Measurements from ENCODE around the gene XKR8.

XKR8 gene

GRCh38 chr1:27981145-27981544 lies 21.4 kb downstream of the XKR8 start:
- Histone ChIP-seq H3K23ac (ENCODE audit: low read length in 2 of 2) (no peak overlapping the region), H3K14ac (ENCODE audit: low read length in 2 of 2) (no peak overlapping the region), H3K9ac (ENCODE audit: low read length) (peak overlapping the region; percentile 47), H3K27ac (ENCODE audit: low read length, poor library complexity, severe bottlenecking) (no peak overlapping the region), H2BK120ac (ENCODE audit: low read depth, low read length) (no peak overlapping the region), H3K4me1 (ENCODE audit: control insufficient read depth, insufficient read depth, low read depth, low read length) (peaks cover 1% of the 10 kb centered on the region), H2AFZ (ENCODE audit: low read depth, low read length) (no peak overlapping the region), H3K9me3 (ENCODE audit: control insufficient read depth, low read length) (no peaks in the 10 kb centered on the region), H3K4me2 (ENCODE audit: low read length, poor library complexity, severe bottlenecking) (no peak overlapping the region), H3K18ac (ENCODE audit: low read depth in 1 of 2, low read length in 2 of 2) (no peak overlapping the region), H3K27me3 (ENCODE audit: control insufficient read depth in 1 of 2, insufficient read depth in 1 of 2, low read length in 2 of 2) (no peaks in the 10 kb centered on the region), H3K4me3 (ENCODE audit: insufficient read depth in 1 of 2, low read depth in 1 of 2, low read length in 2 of 2) (no peak overlapping the region), H3K36me3 (ENCODE audit: control insufficient read depth in 1 of 2, insufficient read depth in 2 of 2, low read depth in 1 of 2, low read length in 2 of 2) (peaks cover 6 to 20% of the 10 kb centered on the region in 2 experiments), H4K8ac (ENCODE audit: low read length) (no peak overlapping the region), H2BK15ac (ENCODE audit: low read depth, poor library complexity, severe bottlenecking) (no peak overlapping the region), H3K4ac (ENCODE audit: low read depth in 1 of 2, low read length in 2 of 2) (no peak overlapping the region), H3K79me1 (replicated peaks; ENCODE audit: low read length, poor library complexity, severe bottlenecking) (no peaks in the 10 kb centered on the region), H2BK5ac (ENCODE audit: low read depth, low read length, poor library complexity, severe bottlenecking) (no peak overlapping the region), H4K91ac (ENCODE audit: low read length) (no peak overlapping the region), H2BK12ac (ENCODE audit: low read length in 2 of 2) (no peak overlapping the region), H2AK5ac (ENCODE audit: low read length, severe bottlenecking) (no peak overlapping the region)
- DNase-seq, result no peak
- WGBS, result 96% methylated on average over 3 of the region's 3 CpGs

GRCh38 chr1:27990920-27991537 lies 31.3 kb downstream of the XKR8 start:
- Histone ChIP-seq H2BK120ac (ENCODE audit: low read depth, low read length) (no peak overlapping the region), H3K9me3 (ENCODE audit: control insufficient read depth, low read length) (no peaks in the 10 kb centered on the region)
- WGBS, result 99% methylated on average over 3 of the region's 3 CpGs

GRCh38 chr1:27992276-27992675 lies 32.5 kb downstream of the XKR8 start:
- DNase-seq, result no peak
- no peak overlapping the region for H4K8ac ChIP-seq (ENCODE audit: low read length)
- H3K79me1 ChIP-seq (replicated peaks; ENCODE audit: low read length, poor library complexity, severe bottlenecking), result peaks cover 8% of the 10 kb centered on the region
- H3K4me3 ChIP-seq (ENCODE audit: insufficient read depth in 1 of 2, low read depth in 1 of 2, low read length in 2 of 2), result no peak overlapping the region
- H2AK5ac ChIP-seq (ENCODE audit: low read length, severe bottlenecking), result no peak overlapping the region
- no peak overlapping the region for H3K18ac ChIP-seq (ENCODE audit: low read depth in 1 of 2, low read length in 2 of 2)
- H3K27me3 ChIP-seq (ENCODE audit: control insufficient read depth in 1 of 2, insufficient read depth in 1 of 2, low read length in 2 of 2), result no peaks in the 10 kb centered on the region
- no peak overlapping the region for H3K14ac ChIP-seq (ENCODE audit: low read length in 2 of 2)
- no peaks in the 10 kb centered on the region for H3K4me1 ChIP-seq (ENCODE audit: control insufficient read depth, insufficient read depth, low read depth, low read length)
- no peak overlapping the region for H3K4me2 ChIP-seq (ENCODE audit: low read length, poor library complexity, severe bottlenecking)
- H4K91ac ChIP-seq (ENCODE audit: low read length), result no peak overlapping the region
- H3K27ac ChIP-seq (ENCODE audit: low read length, poor library complexity, severe bottlenecking), result no peak overlapping the region
- no peak overlapping the region for H3K4ac ChIP-seq (ENCODE audit: low read depth in 1 of 2, low read length in 2 of 2)
- no peak overlapping the region for H3K23ac ChIP-seq (ENCODE audit: low read length in 2 of 2)
- no peak overlapping the region for H2BK15ac ChIP-seq (ENCODE audit: low read depth, poor library complexity, severe bottlenecking)
- whole genome bisulfite sequencing, result 80% methylated on average over 6 of the region's 6 CpGs
- H2BK5ac ChIP-seq (ENCODE audit: low read depth, low read length, poor library complexity, severe bottlenecking), result no peak overlapping the region
- H2BK120ac ChIP-seq (ENCODE audit: low read depth, low read length), result no peak overlapping the region
- H3K36me3 ChIP-seq (ENCODE audit: control insufficient read depth in 1 of 2, insufficient read depth in 2 of 2, low read depth in 1 of 2, low read length in 2 of 2), result peaks cover 34 to 82% of the 10 kb centered on the region in 2 experiments
- H3K9me3 ChIP-seq (ENCODE audit: control insufficient read depth, low read length), result no peaks in the 10 kb centered on the region
- H2AFZ ChIP-seq (ENCODE audit: low read depth, low read length), result no peak overlapping the region
- H3K9ac ChIP-seq (ENCODE audit: low read length), result no peak overlapping the region
- no peak overlapping the region for H2BK12ac ChIP-seq (ENCODE audit: low read length in 2 of 2)

More at GRCh38 chr1:27990920-27991537, 31.3 kb downstream of the XKR8 start:
- Histone ChIP-seq H2AFZ (ENCODE audit: low read depth, low read length) (no peak overlapping the region), H3K23ac (ENCODE audit: low read length in 2 of 2) (no peak overlapping the region), H3K79me1 (replicated peaks; ENCODE audit: low read length, poor library complexity, severe bottlenecking) (peaks cover 8% of the 10 kb centered on the region), H4K8ac (ENCODE audit: low read length) (no peak overlapping the region), H2BK5ac (ENCODE audit: low read depth, low read length, poor library complexity, severe bottlenecking) (no peak overlapping the region), H3K4ac (ENCODE audit: low read depth in 1 of 2, low read length in 2 of 2) (no peak overlapping the region), H3K27me3 (ENCODE audit: control insufficient read depth in 1 of 2, insufficient read depth in 1 of 2, low read length in 2 of 2) (no peaks in the 10 kb centered on the region), H3K9ac (ENCODE audit: low read length) (no peak overlapping the region), H3K4me1 (ENCODE audit: control insufficient read depth, insufficient read depth, low read depth, low read length) (no peaks in the 10 kb centered on the region), H3K4me3 (ENCODE audit: insufficient read depth in 1 of 2, low read depth in 1 of 2, low read length in 2 of 2) (no peak overlapping the region), H4K91ac (ENCODE audit: low read length) (no peak overlapping the region), H3K14ac (ENCODE audit: low read length in 2 of 2) (no peak overlapping the region), H3K18ac (ENCODE audit: low read depth in 1 of 2, low read length in 2 of 2) (no peak overlapping the region), H2AK5ac (ENCODE audit: low read length, severe bottlenecking) (no peak overlapping the region), H3K36me3 (ENCODE audit: control insufficient read depth in 1 of 2, insufficient read depth in 2 of 2, low read depth in 1 of 2, low read length in 2 of 2) (peaks cover 34 to 75% of the 10 kb centered on the region in 2 experiments), H2BK15ac (ENCODE audit: low read depth, poor library complexity, severe bottlenecking) (no peak overlapping the region), H2BK12ac (ENCODE audit: low read length in 2 of 2) (no peak overlapping the region), H3K4me2 (ENCODE audit: low read length, poor library complexity, severe bottlenecking) (no peak overlapping the region), H3K27ac (ENCODE audit: low read length, poor library complexity, severe bottlenecking) (no peak overlapping the region)
- peak; percentile 15 for DNase-seq

- no peak overlapping the region for H3K4me2 ChIP-seq (ENCODE audit: low read length, poor library complexity, severe bottlenecking)
- peaks cover 29 to 83% of the 10 kb centered on the region in 2 experiments for H3K36me3 ChIP-seq (ENCODE audit: control insufficient read depth in 1 of 2, insufficient read depth in 2 of 2, low read depth in 1 of 2, low read length in 2 of 2)
- WGBS, result 100% methylated on average over 2 of the region's 3 CpGs
These were observed 33.5 kb downstream of the XKR8 start for GRCh38 chr1:27993241-27993640.

More at GRCh38 chr1:27993241-27993640, 33.5 kb downstream of the XKR8 start:
- no peaks in the 10 kb centered on the region for H3K4me1 ChIP-seq (ENCODE audit: control insufficient read depth, insufficient read depth, low read depth, low read length)
- no peak for DNase-seq
- H2BK120ac ChIP-seq (ENCODE audit: low read depth, low read length), result no peak overlapping the region
- H2BK5ac ChIP-seq (ENCODE audit: low read depth, low read length, poor library complexity, severe bottlenecking), result no peak overlapping the region
- H3K14ac ChIP-seq (ENCODE audit: low read length in 2 of 2), result no peak overlapping the region
- H3K79me1 ChIP-seq (replicated peaks; ENCODE audit: low read length, poor library complexity, severe bottlenecking), result peaks cover 8% of the 10 kb centered on the region
- no peak overlapping the region for H3K4me3 ChIP-seq (ENCODE audit: insufficient read depth in 1 of 2, low read depth in 1 of 2, low read length in 2 of 2)
- H2BK12ac ChIP-seq (ENCODE audit: low read length in 2 of 2), result no peak overlapping the region
- H3K9me3 ChIP-seq (ENCODE audit: control insufficient read depth, low read length), result no peaks in the 10 kb centered on the region
- no peak overlapping the region for H3K27ac ChIP-seq (ENCODE audit: low read length, poor library complexity, severe bottlenecking)
- H2AK5ac ChIP-seq (ENCODE audit: low read length, severe bottlenecking), result no peak overlapping the region
- no peak overlapping the region for H2BK15ac ChIP-seq (ENCODE audit: low read depth, poor library complexity, severe bottlenecking)
- H2AFZ ChIP-seq (ENCODE audit: low read depth, low read length), result no peak overlapping the region
- no peaks in the 10 kb centered on the region for H3K27me3 ChIP-seq (ENCODE audit: control insufficient read depth in 1 of 2, insufficient read depth in 1 of 2, low read length in 2 of 2)
- no peak overlapping the region for H3K23ac ChIP-seq (ENCODE audit: low read length in 2 of 2)
- H3K18ac ChIP-seq (ENCODE audit: low read depth in 1 of 2, low read length in 2 of 2), result no peak overlapping the region
- H3K4ac ChIP-seq (ENCODE audit: low read depth in 1 of 2, low read length in 2 of 2), result no peak overlapping the region
- no peak overlapping the region for H4K91ac ChIP-seq (ENCODE audit: low read length)
- H4K8ac ChIP-seq (ENCODE audit: low read length), result no peak overlapping the region
- H3K9ac ChIP-seq (ENCODE audit: low read length), result no peak overlapping the region

Data from mesenchymal stem cell (in vitro differentiated cells and primary cell).